ENCODE results near the gene ATP1A4.

DNA sequence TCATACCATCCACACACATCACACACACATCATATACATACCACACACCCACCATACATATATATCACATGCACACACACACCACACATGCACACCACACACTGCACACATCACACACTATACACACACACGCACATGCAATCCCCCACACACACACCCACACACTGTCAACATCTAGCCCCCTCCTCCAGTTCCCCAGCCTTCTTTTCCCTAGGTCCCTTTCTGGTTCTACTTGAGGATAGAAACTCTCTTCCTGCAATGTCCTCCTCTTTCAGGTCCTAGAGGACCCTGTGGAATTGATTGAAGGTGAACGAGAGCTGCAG is 43.3 kb downstream of the ATP1A4 start:
- TF ChIP-seq ZNF629 (tag by site-specific recombination; IDR thresholded peaks at IDR 0.05) = no peak
- TF ChIP-seq CTCF (tag by site-specific recombination; IDR thresholded peaks at IDR 0.05) = no peak
- TF ChIP-seq ZNF37A (tag by site-specific recombination; IDR thresholded peaks at IDR 0.05) = no peak
- no peak for TF ChIP-seq ZNF423 (tag by site-specific recombination; IDR thresholded peaks at IDR 0.05)
- no peak for TF ChIP-seq SETDB1 (IDR thresholded peaks at IDR 0.05; ENCODE audit: insufficient read length, low read length)
- TF ChIP-seq ZNF416 (tag by site-specific recombination; IDR thresholded peaks at IDR 0.05) = no peak
- TF ChIP-seq ZNF394 (tag by site-specific recombination; IDR thresholded peaks at IDR 0.05; ENCODE audit: borderline replicate concordance) = no peak
- no peak for TF ChIP-seq ZNF76 (tag by site-specific recombination; IDR thresholded peaks at IDR 0.05; ENCODE audit: borderline replicate concordance, low read depth)
- TF ChIP-seq ZBTB49 (tag by site-specific recombination; IDR thresholded peaks at IDR 0.05; ENCODE audit: low read depth) = no peak
